Measurements from ENCODE around the gene SUPT20H. TPM values are rescaled to one million over a fixed set of nuclear protein-coding genes. Genes with fewer than 3 reads are reported as not detected.

Gene SUPT20H
- total and polyA plus RNA-seq, 10 of the 15 experiments (the other 5 are each of a cell fraction or from before 2014, with no cell fraction given): 12.3 to 69.8 (median 47.5) TPM

DNA sequence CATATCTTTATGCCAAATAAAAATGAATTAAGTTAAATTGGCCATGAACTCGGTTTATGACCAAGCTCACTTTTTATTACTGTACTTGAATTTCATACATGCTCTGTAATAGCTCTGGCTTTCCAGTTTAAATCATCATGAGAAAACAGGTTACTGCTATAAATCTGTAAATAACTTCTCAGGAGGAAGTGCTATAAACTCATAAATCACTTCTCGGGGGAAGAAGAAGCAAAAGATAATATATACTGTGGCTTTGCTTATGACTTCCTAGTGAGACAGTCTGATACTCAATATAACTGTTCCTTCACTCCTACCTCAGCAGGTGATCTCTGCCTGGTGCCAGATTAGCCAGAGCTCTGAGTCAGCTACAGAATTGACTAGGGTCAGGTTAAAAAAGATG is 12.5 kb downstream of the SUPT20H start:
- DNase-seq (ENCODE audit: low read depth, low spot score) (no peak), ATAC-seq (no peak), FAIRE-seq (no peak)
- SMC1A ChIA-PET (ENCODE audit: uncharacterized antibody, unreplicated experiment): interaction anchor here (0.7 to 5.0 kb wide), 5 partner anchors 8 to 654 kb away, joined by 3 to 27 read pairs (median 3); no protein-coding TSS in a partner anchor
- CTCF ChIA-PET: interaction anchor here (0.8 to 1.3 kb wide), 7 partner anchors 10 to 311 kb away, joined by 3 to 6 read pairs (median 3); partner anchors contain the start of gene EXOSC8
- Histone ChIP-seq H3K27ac (ENCODE audit: control insufficient read depth, insufficient read depth) (no peak overlapping the region), H3K27me3 (replicated peaks in 1 of 2; ENCODE audit: control insufficient read depth in 2 of 2, insufficient read depth in 2 of 2, low read length in 1 of 2) (no peaks in the 10 kb centered on the region), H3K36me3 (ENCODE audit: control insufficient read depth in 2 of 2, insufficient read depth in 2 of 2, low read length in 1 of 2) (peaks cover 0 to 15% of the 10 kb centered on the region in 2 experiments; a peak in 3 of 4 replicates), H3K79me2 (ENCODE audit: control insufficient read depth, insufficient read depth, low read length) (peaks cover 11% of the 10 kb centered on the region), H4K20me1 (ENCODE audit: control insufficient read depth, insufficient read depth) (no peaks in the 10 kb centered on the region), H2AFZ (ENCODE audit: control insufficient read depth, low read depth, low read length) (no peak overlapping the region), H3K4me3 (no peak overlapping the region), H3K4me1 (ENCODE audit: control insufficient read depth, insufficient read depth, low read length) (no peaks in the 10 kb centered on the region), H3K4me2 (ENCODE audit: control insufficient read depth, insufficient read depth) (no peak overlapping the region), H3K9me3 (replicated peaks; ENCODE audit: control insufficient read depth, insufficient read depth, low read length) (no peaks in the 10 kb centered on the region), H3K9ac (ENCODE audit: control insufficient read depth, insufficient read depth, low read length) (no peak overlapping the region)
- POLR2A ChIA-PET: interaction anchor here (0.7 to 1.4 kb wide), 2 partner anchors 11 to 47 kb away, joined by 3 read pairs; partner anchors contain the start of gene EXOSC8
- RAD21 ChIA-PET (ENCODE audit: unreplicated experiment): no interaction called here
- WGBS (ENCODE audit: insufficient coverage, insufficient replicate concordance, low lambda C conversion rate, missing lambda C conversion rate): 28% methylated on average over 2 of the region's 2 CpGs
- intact Hi-C loops (cut with micrococcal nuclease; ENCODE audit: unreplicated experiment) (loop anchor here (5.0 kb wide), 1 partner anchor 35 kb away; no protein-coding TSS in a partner anchor), in situ Hi-C loops (cut with MboI) (no loop called here)
- TF ChIP-seq POLR2AphosphoS5 (IDR thresholded peaks at IDR 0.05; ENCODE audit: low read length): no peak
- TF ChIP-seq, protein P1, sequence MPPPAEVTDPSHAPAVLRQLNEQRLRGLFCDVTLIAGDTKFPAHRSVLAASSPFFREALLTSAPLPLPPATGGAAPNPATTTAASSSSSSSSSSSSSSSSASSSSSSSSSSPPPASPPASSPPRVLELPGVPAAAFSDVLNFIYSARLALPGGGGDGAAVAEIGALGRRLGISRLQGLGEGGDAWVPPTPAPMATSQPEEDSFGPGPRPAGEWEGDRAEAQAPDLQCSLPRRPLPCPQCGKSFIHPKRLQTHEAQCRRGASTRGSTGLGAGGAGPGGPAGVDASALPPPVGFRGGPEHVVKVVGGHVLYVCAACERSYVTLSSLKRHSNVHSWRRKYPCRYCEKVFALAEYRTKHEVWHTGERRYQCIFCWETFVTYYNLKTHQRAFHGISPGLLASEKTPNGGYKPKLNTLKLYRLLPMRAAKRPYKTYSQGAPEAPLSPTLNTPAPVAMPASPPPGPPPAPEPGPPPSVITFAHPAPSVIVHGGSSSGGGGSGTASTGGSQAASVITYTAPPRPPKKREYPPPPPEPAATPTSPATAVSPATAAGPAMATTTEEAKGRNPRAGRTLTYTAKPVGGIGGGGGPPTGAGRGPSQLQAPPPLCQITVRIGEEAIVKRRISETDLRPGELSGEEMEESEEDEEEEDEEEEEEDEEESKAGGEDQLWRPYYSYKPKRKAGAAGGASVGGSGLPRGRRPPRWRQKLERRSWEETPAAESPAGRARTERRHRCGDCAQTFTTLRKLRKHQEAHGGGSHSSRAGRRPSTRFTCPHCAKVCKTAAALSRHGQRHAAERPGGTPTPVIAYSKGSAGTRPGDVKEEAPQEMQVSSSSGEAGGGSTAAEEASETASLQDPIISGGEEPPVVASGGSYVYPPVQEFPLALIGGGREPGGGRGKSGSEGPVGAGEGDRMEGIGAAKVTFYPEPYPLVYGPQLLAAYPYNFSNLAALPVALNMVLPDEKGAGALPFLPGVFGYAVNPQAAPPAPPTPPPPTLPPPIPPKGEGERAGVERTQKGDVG (CRISPR knock-in tag; IDR thresholded peaks at IDR 0.05): no peak
- TF ChIP-seq TCF12 (IDR thresholded peaks at IDR 0.05; ENCODE audit: low read depth, low read length): no peak
- TF ChIP-seq EGR1 (IDR thresholded peaks at IDR 0.05; ENCODE audit: borderline replicate concordance in 1 of 2, low read depth in 2 of 2, low read length in 2 of 2): no peak
- TF ChIP-seq, protein P2, sequence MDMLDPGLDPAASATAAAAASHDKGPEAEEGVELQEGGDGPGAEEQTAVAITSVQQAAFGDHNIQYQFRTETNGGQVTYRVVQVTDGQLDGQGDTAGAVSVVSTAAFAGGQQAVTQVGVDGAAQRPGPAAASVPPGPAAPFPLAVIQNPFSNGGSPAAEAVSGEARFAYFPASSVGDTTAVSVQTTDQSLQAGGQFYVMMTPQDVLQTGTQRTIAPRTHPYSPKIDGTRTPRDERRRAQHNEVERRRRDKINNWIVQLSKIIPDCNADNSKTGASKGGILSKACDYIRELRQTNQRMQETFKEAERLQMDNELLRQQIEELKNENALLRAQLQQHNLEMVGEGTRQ (IDR thresholded peaks at IDR 0.05; ENCODE audit: borderline replicate concordance, low read depth, low read length): no peak
- no peak for TF ChIP-seq MXI1 (IDR thresholded peaks at IDR 0.05; ENCODE audit: low read depth, low read length)
- no peak for TF ChIP-seq NRF1 (conservative IDR thresholded peaks at IDR 0.05; ENCODE audit: low read depth, low read length)
- TF ChIP-seq, protein P3, sequence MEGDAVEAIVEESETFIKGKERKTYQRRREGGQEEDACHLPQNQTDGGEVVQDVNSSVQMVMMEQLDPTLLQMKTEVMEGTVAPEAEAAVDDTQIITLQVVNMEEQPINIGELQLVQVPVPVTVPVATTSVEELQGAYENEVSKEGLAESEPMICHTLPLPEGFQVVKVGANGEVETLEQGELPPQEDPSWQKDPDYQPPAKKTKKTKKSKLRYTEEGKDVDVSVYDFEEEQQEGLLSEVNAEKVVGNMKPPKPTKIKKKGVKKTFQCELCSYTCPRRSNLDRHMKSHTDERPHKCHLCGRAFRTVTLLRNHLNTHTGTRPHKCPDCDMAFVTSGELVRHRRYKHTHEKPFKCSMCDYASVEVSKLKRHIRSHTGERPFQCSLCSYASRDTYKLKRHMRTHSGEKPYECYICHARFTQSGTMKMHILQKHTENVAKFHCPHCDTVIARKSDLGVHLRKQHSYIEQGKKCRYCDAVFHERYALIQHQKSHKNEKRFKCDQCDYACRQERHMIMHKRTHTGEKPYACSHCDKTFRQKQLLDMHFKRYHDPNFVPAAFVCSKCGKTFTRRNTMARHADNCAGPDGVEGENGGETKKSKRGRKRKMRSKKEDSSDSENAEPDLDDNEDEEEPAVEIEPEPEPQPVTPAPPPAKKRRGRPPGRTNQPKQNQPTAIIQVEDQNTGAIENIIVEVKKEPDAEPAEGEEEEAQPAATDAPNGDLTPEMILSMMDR (IDR thresholded peaks at IDR 0.05 in 2 of 3, conservative IDR thresholded peaks at IDR 0.05 in 1 of 3; ENCODE audit: control insufficient read depth in 2 of 3, extremely low read depth in 1 of 3, insufficient read depth in 1 of 3, low read depth in 3 of 3, low read length in 3 of 3): no peak
- no peak for TF ChIP-seq ZNF217 (IDR thresholded peaks at IDR 0.05)
- no peak for TF ChIP-seq ZNF207 (IDR thresholded peaks at IDR 0.05; ENCODE audit: borderline replicate concordance)
- no TSS peak for BruUV-seq (replicated peaks)

Measured in GM12878 (cell line).